ENCODE measurements around the gene RTP5.
A peak's percentile ranks its signal among the peaks of the same experiment; 100 is the strongest.

The RTP5 gene

GRCh38 chr2:241834527-241835210 is 34.9 kb upstream of the RTP5 start:
- no peaks in the 10 kb centered on the region for H3K27me3 ChIP-seq (ENCODE audit: low read depth, low read length)
- no peak overlapping the region for H3K4me3 ChIP-seq (ENCODE audit: low read depth in 1 of 2, low read length in 2 of 2)
- H3K36me3 ChIP-seq (ENCODE audit: control insufficient read depth in 1 of 2, insufficient read depth in 2 of 2, low read length in 2 of 2): no peaks in the 10 kb centered on the region
- H3K9me3 ChIP-seq (ENCODE audit: control insufficient read depth in 1 of 2, low read length in 2 of 2): no peaks in the 10 kb centered on the region
- H3K27ac ChIP-seq (ENCODE audit: low read length): no peak overlapping the region
- H3K4me1 ChIP-seq (ENCODE audit: control insufficient read depth in 1 of 2, insufficient read depth in 2 of 2, low read length in 2 of 2): no peaks in the 10 kb centered on the region

DNA sequence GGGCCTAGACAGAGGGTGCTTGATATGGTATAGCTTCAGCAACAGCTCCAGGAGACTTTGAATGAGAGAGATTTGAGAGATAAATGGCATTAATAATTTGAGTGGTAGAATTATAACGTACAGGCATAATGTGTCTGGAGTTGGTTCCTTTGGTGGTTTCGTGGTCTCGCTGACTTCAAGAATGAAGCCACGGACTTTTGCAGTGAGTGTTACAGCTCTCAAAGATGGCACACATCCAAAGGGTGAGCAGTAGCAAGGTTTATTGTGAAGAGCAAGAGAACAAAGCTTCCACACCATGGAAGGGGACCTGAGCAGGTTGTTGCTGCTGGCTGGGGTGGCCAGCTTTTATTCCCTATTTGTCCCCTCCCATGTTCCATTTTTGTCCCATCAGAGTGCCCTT is 33.9 kb upstream of the RTP5 start:
- Histone ChIP-seq H3K27ac (ENCODE audit: low read length) (no peak overlapping the region), H3K9me3 (ENCODE audit: control insufficient read depth in 1 of 2, low read length in 2 of 2) (no peaks in the 10 kb centered on the region), H3K27me3 (ENCODE audit: low read depth, low read length) (no peaks in the 10 kb centered on the region), H3K4me3 (ENCODE audit: low read depth in 1 of 2, low read length in 2 of 2) (no peak overlapping the region), H3K36me3 (ENCODE audit: control insufficient read depth in 1 of 2, insufficient read depth in 2 of 2, low read length in 2 of 2) (no peaks in the 10 kb centered on the region), H3K4me1 (ENCODE audit: control insufficient read depth in 1 of 2, insufficient read depth in 2 of 2, low read length in 2 of 2) (no peaks in the 10 kb centered on the region)

DNA sequence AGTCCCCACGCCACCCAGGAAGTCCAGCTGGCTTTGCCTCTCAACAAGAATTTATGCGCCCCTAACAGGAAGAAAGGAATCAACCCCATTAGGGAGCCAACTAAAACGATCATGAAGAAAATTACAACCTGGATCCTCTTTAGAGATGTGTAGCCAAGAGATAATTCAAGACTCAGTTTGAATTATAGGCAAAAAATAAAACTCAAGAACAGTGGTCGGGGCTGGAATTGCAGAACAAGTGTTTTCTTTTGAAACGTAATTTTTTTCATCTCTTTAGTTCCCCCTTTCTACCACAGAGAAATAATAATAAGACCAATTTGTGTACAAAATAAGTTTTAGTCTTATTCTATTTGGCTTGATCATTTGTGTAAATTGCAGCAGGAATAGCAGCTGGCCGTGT is 33.2 kb upstream of the RTP5 start:
- no peak overlapping the region for H3K4me3 ChIP-seq (ENCODE audit: low read depth in 1 of 2, low read length in 2 of 2)
- no peaks in the 10 kb centered on the region for H3K27me3 ChIP-seq (ENCODE audit: low read depth, low read length)
- H3K27ac ChIP-seq (ENCODE audit: low read length): no peak overlapping the region
- H3K4me1 ChIP-seq (ENCODE audit: control insufficient read depth in 1 of 2, insufficient read depth in 2 of 2, low read length in 2 of 2): no peaks in the 10 kb centered on the region
- no peaks in the 10 kb centered on the region for H3K36me3 ChIP-seq (ENCODE audit: control insufficient read depth in 1 of 2, insufficient read depth in 2 of 2, low read length in 2 of 2)
- H3K9me3 ChIP-seq (ENCODE audit: control insufficient read depth in 1 of 2, low read length in 2 of 2): no peaks in the 10 kb centered on the region

DNA sequence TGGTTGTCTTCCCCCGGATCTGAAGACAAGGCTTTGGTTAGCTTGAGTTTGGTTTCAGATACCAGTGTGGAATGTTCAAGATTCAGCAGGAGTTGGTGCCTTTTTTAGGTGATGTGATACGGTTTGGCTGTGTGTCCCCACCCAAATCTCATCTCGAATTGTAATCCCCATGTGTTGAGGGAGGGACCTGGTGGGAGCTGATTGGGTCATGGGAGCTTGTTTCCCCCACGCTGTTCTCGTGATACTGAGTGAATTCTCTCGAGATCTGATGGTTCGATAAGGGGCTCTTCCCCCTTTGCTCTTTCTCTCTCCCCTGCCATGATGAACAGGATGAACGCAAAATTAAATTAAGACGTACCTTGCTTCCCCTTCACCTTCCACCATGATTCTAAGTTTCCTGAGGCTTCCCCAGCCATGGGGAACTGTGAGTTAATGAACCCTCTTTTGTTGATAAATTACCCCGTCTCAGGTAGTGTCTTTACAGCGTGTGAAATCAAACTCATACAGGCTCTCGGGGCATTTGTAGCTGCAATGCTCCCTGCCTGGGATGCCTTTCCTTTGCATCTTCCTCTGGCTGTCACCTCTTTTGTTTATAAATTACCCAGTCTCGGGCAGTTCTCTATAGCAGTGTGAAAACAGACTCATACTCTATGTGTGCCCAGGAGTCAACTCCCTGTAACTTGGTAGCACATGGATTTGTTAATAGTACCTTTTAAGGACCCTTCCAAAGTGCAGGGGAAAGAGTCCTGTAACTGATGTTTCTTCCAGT is 32.1 kb upstream of the RTP5 start:
- H3K27me3 ChIP-seq (ENCODE audit: low read depth, low read length): no peaks in the 10 kb centered on the region
- H3K4me3 ChIP-seq (ENCODE audit: low read depth in 1 of 2, low read length in 2 of 2): no peak overlapping the region
- no peaks in the 10 kb centered on the region for H3K4me1 ChIP-seq (ENCODE audit: control insufficient read depth in 1 of 2, insufficient read depth in 2 of 2, low read length in 2 of 2)
- H3K36me3 ChIP-seq (ENCODE audit: control insufficient read depth in 1 of 2, insufficient read depth in 2 of 2, low read length in 2 of 2): no peaks in the 10 kb centered on the region
- H3K9me3 ChIP-seq (ENCODE audit: control insufficient read depth in 1 of 2, low read length in 2 of 2): no peaks in the 10 kb centered on the region
- H3K27ac ChIP-seq (ENCODE audit: low read length): no peak overlapping the region

DNA sequence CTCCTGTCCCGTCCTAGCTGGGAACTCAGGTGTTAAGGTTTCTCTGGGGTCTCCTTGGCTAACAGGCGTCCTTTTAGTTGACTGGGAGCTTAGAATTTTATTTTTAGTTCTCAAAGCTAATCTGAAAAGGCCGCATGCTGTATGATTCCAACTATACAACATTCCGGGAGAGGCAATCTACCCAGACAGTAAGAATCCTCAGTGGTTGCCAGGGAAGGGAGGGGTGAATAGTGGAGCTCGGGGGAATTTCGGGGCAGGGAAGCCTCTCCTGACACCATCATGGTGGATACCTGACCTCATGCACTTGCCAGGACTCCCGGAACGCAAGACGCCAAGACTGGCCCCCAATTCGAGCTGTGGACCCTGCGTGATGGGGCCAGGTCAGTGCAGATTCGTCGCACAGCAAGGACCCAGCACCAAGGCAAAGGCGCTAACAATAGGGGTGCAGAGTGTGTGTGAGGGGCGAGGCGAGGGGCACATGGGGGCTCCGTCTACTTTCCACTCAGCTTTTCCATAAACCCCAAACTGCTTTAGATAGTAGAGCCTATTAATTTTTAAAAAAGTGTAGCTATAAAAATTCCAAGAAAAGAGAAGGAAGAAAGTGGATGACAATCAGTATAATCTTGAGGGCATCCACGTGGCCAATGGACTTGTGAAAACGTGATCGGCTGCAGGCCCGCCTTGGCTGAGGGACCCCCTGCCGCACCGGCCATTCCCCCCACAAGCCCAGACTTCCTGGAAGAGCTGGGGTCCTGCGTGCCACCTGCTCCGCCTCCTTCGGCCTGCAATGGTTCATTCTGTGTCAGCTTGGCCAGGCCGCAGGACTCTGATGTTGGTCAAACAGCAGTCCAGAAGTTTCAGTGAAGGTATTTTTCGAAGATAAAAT is 28.1 kb upstream of the RTP5 start:
- Histone ChIP-seq H3K27me3 (ENCODE audit: low read depth, low read length) (no peaks in the 10 kb centered on the region), H3K9me3 (ENCODE audit: control insufficient read depth in 1 of 2, low read length in 2 of 2) (no peaks in the 10 kb centered on the region), H3K4me1 (ENCODE audit: control insufficient read depth in 1 of 2, insufficient read depth in 2 of 2, low read length in 2 of 2) (peaks cover 0 to 13% of the 10 kb centered on the region in 2 donors), H3K4me3 (ENCODE audit: low read depth in 1 of 2, low read length in 2 of 2) (no peak overlapping the region), H3K27ac (ENCODE audit: low read length) (no peak overlapping the region), H3K36me3 (ENCODE audit: control insufficient read depth in 1 of 2, insufficient read depth in 2 of 2, low read length in 2 of 2) (no peaks in the 10 kb centered on the region)

DNA sequence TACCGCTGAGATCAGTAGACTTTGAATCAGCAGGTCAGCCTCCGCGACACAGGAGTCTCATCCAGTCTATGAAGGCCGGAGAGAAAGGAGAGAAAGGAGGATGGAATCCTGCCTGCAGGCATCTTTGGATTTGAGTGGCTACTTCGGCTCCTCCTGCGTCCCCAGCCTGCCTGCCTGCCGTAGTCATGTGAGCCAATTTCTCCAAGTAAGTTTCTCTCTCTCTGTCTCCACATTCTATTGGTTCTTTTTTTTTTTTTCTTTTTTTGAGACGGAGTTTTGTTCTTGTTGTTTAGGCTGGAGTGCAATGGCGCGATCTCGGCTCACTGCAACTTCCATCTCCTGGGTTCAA is 27.5 kb upstream of the RTP5 start:
- Histone ChIP-seq H3K27ac (ENCODE audit: low read length) (no peak overlapping the region), H3K4me3 (ENCODE audit: low read depth in 1 of 2, low read length in 2 of 2) (no peak overlapping the region), H3K36me3 (ENCODE audit: control insufficient read depth in 1 of 2, insufficient read depth in 2 of 2, low read length in 2 of 2) (no peaks in the 10 kb centered on the region), H3K9me3 (ENCODE audit: control insufficient read depth in 1 of 2, low read length in 2 of 2) (no peaks in the 10 kb centered on the region), H3K4me1 (ENCODE audit: control insufficient read depth in 1 of 2, insufficient read depth in 2 of 2, low read length in 2 of 2) (peaks cover 0 to 13% of the 10 kb centered on the region in 2 donors), H3K27me3 (ENCODE audit: low read depth, low read length) (no peaks in the 10 kb centered on the region)

- peak overlapping the region; percentile 31 for H3K27ac ChIP-seq (ENCODE audit: low read length)
- no peaks in the 10 kb centered on the region for H3K36me3 ChIP-seq (ENCODE audit: control insufficient read depth in 1 of 2, insufficient read depth in 2 of 2, low read length in 2 of 2)
- H3K27me3 ChIP-seq (ENCODE audit: low read depth, low read length): no peaks in the 10 kb centered on the region
- H3K9me3 ChIP-seq (ENCODE audit: control insufficient read depth in 1 of 2, low read length in 2 of 2): no peaks in the 10 kb centered on the region
- peaks cover 0 to 13% of the 10 kb centered on the region in 2 donors for H3K4me1 ChIP-seq (ENCODE audit: control insufficient read depth in 1 of 2, insufficient read depth in 2 of 2, low read length in 2 of 2)
- peak overlapping the region in 1 of 2 donors; percentile 19 for H3K4me3 ChIP-seq (ENCODE audit: low read depth in 1 of 2, low read length in 2 of 2)
These were observed 26.8 kb upstream of the RTP5 start for GRCh38 chr2:241842620-241843211.

DNA sequence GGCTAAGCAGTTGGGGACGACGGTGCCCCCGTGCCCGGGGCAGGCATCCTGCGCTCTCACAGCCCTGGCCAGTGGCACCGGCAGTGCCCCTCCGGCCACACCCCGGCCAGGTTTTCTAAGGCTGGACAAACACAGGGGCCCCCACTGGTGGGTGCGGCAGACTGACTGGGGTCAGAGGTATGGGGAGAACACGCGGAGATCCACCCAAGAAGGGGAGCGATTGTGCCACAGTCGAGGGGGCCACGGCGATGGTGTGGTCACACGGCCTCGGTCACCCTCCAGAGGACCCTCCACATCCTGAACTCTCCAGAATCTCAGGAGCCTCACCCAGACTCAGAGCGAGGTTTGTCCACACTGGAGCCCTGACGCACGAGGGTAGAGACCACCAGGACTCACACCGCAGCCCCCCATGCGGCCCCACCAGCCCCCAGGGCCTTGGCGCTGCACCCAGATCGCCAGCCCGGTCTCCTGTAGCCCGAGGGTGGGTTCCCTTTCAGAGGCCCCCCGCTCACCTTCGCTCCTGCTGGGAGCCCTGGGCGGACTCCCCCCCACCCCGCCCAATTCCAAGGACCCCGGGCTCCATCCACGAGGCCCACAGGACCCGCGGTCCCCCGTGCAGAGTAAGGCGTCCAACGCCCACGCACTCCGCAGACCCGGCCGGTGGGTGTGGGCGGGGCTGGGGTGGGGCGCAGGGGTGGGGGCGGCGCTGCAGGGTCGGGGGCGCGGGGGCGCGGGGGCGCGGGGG is 26.0 kb upstream of the RTP5 start:
- Histone ChIP-seq H3K27me3 (ENCODE audit: low read depth, low read length) (no peaks in the 10 kb centered on the region), H3K27ac (ENCODE audit: low read length) (peak overlapping the region; percentile 31), H3K9me3 (ENCODE audit: control insufficient read depth in 1 of 2, low read length in 2 of 2) (no peaks in the 10 kb centered on the region), H3K4me3 (ENCODE audit: low read depth in 1 of 2, low read length in 2 of 2) (peak overlapping the region; percentile 19 to 21), H3K36me3 (ENCODE audit: control insufficient read depth in 1 of 2, insufficient read depth in 2 of 2, low read length in 2 of 2) (no peaks in the 10 kb centered on the region), H3K4me1 (ENCODE audit: control insufficient read depth in 1 of 2, insufficient read depth in 2 of 2, low read length in 2 of 2) (peaks cover 0 to 13% of the 10 kb centered on the region in 2 donors)

GRCh38 chr2:241844066-241844728 is 25.3 kb upstream of the RTP5 start:
- H3K36me3 ChIP-seq (ENCODE audit: control insufficient read depth in 1 of 2, insufficient read depth in 2 of 2, low read length in 2 of 2): no peaks in the 10 kb centered on the region
- no peak overlapping the region for H3K27ac ChIP-seq (ENCODE audit: low read length)
- H3K27me3 ChIP-seq (ENCODE audit: low read depth, low read length): no peaks in the 10 kb centered on the region
- peak overlapping the region; percentile 31 to 50 for H3K4me3 ChIP-seq (ENCODE audit: low read depth in 1 of 2, low read length in 2 of 2)
- H3K4me1 ChIP-seq (ENCODE audit: control insufficient read depth in 1 of 2, insufficient read depth in 2 of 2, low read length in 2 of 2): peaks cover 0 to 13% of the 10 kb centered on the region in 2 donors
- H3K9me3 ChIP-seq (ENCODE audit: control insufficient read depth in 1 of 2, low read length in 2 of 2): no peaks in the 10 kb centered on the region

- Histone ChIP-seq H3K27ac (ENCODE audit: low read length) (no peak overlapping the region), H3K9me3 (ENCODE audit: control insufficient read depth in 1 of 2, low read length in 2 of 2) (no peaks in the 10 kb centered on the region), H3K4me3 (ENCODE audit: low read depth in 1 of 2, low read length in 2 of 2) (peak overlapping the region; percentile 31 to 50), H3K4me1 (ENCODE audit: control insufficient read depth in 1 of 2, insufficient read depth in 2 of 2, low read length in 2 of 2) (peaks cover 0 to 13% of the 10 kb centered on the region in 2 donors), H3K27me3 (ENCODE audit: low read depth, low read length) (no peaks in the 10 kb centered on the region), H3K36me3 (ENCODE audit: control insufficient read depth in 1 of 2, insufficient read depth in 2 of 2, low read length in 2 of 2) (no peaks in the 10 kb centered on the region)
These were observed 24.5 kb upstream of the RTP5 start for GRCh38 chr2:241844831-241845578.
